GM19467 (cell line): ENCODE results near the gene RPS24.

ENCODE experiments used
- ATAC-seq: cut with Tn5 transposase; IDR thresholded peaks from one replicate; pipeline ENCODE4 v1.9.1; 2021; ENCODE audit warnings: mild to moderate bottlenecking, moderate library complexity; ENCODE audit not compliant: unreplicated experiment

The RPS24 gene

DNA sequence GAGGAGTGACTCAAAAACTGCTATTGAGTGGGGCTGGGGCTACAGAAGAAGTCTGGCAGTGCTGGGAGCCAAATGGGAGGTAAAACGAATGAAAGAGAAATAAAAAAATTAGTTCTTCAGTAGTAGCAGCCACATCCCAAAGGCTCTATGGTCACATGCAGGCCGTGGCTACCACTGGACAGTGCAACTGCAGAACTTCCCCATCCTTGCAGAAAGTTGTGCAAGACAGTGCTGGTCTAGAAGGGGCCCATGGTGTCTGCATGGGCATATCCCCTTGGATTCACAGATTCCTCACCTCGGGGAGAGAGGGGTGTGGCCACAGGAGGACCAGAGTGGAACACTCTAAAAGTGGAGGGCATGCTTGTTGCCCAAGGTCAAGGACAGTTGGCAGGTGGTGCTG lies 47.6 kb downstream of the RPS24 start:
- ATAC-seq: no peak

DNA sequence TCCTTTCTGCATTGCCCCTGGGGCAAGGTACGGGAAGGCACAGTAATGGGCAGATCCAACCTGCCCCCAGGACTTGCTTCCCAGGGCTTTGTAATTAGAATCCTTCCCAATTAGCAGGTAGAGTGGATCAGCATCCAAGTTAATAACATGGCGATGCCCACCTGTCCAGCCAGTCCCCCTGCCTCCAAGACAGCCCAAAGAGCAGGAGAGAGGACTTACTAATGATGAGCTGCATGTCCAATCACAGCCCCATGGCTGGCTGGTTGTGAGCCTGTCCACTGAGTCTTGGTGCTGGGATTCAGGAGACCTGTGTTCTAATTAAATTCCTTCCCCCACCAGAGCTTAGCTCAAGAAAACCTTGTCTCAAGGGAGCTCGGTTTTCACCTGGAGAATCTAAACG lies 49.0 kb downstream of the RPS24 start:
- no peak for ATAC-seq
